ENCODE data around the gene SHISA9.

Gene SHISA9

GRCh38 chr16:13139661-13140241 lies 238.4 kb downstream of the SHISA9 start:
- Histone ChIP-seq H3K4me3 (replicated peaks; ENCODE audit: insufficient read depth, low read length) (no peak overlapping the region), H3K27ac (replicated peaks) (no peak overlapping the region), H3K27me3 (ENCODE audit: insufficient read depth, poor library complexity, severe bottlenecking) (no peaks in the 10 kb centered on the region)
- DNase-seq (ENCODE audit: low read depth in 1 of 2, low spot score in 1 of 2): no peak
- TF ChIP-seq, protein P1, sequence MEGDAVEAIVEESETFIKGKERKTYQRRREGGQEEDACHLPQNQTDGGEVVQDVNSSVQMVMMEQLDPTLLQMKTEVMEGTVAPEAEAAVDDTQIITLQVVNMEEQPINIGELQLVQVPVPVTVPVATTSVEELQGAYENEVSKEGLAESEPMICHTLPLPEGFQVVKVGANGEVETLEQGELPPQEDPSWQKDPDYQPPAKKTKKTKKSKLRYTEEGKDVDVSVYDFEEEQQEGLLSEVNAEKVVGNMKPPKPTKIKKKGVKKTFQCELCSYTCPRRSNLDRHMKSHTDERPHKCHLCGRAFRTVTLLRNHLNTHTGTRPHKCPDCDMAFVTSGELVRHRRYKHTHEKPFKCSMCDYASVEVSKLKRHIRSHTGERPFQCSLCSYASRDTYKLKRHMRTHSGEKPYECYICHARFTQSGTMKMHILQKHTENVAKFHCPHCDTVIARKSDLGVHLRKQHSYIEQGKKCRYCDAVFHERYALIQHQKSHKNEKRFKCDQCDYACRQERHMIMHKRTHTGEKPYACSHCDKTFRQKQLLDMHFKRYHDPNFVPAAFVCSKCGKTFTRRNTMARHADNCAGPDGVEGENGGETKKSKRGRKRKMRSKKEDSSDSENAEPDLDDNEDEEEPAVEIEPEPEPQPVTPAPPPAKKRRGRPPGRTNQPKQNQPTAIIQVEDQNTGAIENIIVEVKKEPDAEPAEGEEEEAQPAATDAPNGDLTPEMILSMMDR (IDR thresholded peaks at IDR 0.05; ENCODE audit: insufficient read depth, low read length): no peak
- TF ChIP-seq POLR2AphosphoS5 (IDR thresholded peaks at IDR 0.05; ENCODE audit: low read depth) (no peak), REST (IDR thresholded peaks at IDR 0.05; ENCODE audit: insufficient replicate concordance, low read depth) (no peak), GABPA (IDR thresholded peaks at IDR 0.05; ENCODE audit: low read depth) (no peak), SPI1 (IDR thresholded peaks at IDR 0.05; ENCODE audit: borderline replicate concordance, low read depth) (no peak)

DNA sequence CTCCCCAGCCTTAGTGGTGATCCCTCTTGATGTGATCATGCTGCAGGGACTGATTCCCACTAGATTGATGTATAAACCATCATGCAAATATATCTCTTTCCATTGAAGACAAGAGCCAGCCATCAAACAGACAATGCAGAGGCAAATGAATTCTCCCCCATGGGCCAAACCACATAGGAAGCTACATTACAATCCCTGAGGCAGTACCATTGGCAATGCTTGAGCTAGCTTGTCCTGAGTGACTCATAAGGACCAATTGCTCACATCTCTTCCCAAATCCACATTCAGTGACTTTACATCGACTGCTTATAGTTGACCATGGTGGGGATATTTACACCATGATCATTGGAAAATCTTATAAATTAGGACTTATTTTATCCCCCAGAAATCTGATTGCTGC lies 242.2 kb downstream of the SHISA9 start:
- Histone ChIP-seq H3K27me3 (ENCODE audit: insufficient read depth, poor library complexity, severe bottlenecking) (no peaks in the 10 kb centered on the region), H3K4me3 (replicated peaks; ENCODE audit: insufficient read depth, low read length) (no peak overlapping the region), H3K27ac (replicated peaks) (no peak overlapping the region)
- DNase-seq (ENCODE audit: low read depth in 1 of 2, low spot score in 1 of 2): no peak
- TF ChIP-seq SPI1 (IDR thresholded peaks at IDR 0.05; ENCODE audit: borderline replicate concordance, low read depth) (no peak), GABPA (IDR thresholded peaks at IDR 0.05; ENCODE audit: low read depth) (no peak), REST (IDR thresholded peaks at IDR 0.05; ENCODE audit: insufficient replicate concordance, low read depth) (no peak), POLR2AphosphoS5 (IDR thresholded peaks at IDR 0.05; ENCODE audit: low read depth) (no peak)
- TF ChIP-seq, protein P1 (IDR thresholded peaks at IDR 0.05; ENCODE audit: insufficient read depth, low read length): no peak

GRCh38 chr16:13146829-13147228 lies 245.4 kb downstream of the SHISA9 start:
- H3K27me3 ChIP-seq (ENCODE audit: insufficient read depth, poor library complexity, severe bottlenecking): no peaks in the 10 kb centered on the region
- no peak for DNase-seq (ENCODE audit: low read depth in 1 of 2, low spot score in 1 of 2)
- H3K4me3 ChIP-seq (replicated peaks; ENCODE audit: insufficient read depth, low read length): no peak overlapping the region
- H3K27ac ChIP-seq (replicated peaks): no peak overlapping the region
- TF ChIP-seq SPI1 (IDR thresholded peaks at IDR 0.05; ENCODE audit: borderline replicate concordance, low read depth): no peak
- TF ChIP-seq GABPA (IDR thresholded peaks at IDR 0.05; ENCODE audit: low read depth): no peak
- no peak for TF ChIP-seq POLR2AphosphoS5 (IDR thresholded peaks at IDR 0.05; ENCODE audit: low read depth)
- TF ChIP-seq, protein P1 (IDR thresholded peaks at IDR 0.05; ENCODE audit: insufficient read depth, low read length): no peak
- TF ChIP-seq REST (IDR thresholded peaks at IDR 0.05; ENCODE audit: insufficient replicate concordance, low read depth): no peak

All from HL-60 (cell line).